GM21515 (cell line): ENCODE data around the gene H2BK1.

ENCODE experiments used
- ATAC-seq: cut with Tn5 transposase; IDR thresholded peaks from one replicate; pipeline ENCODE4 v1.9.1; 2021; ENCODE audit not compliant: unreplicated experiment

Gene H2BK1

DNA sequence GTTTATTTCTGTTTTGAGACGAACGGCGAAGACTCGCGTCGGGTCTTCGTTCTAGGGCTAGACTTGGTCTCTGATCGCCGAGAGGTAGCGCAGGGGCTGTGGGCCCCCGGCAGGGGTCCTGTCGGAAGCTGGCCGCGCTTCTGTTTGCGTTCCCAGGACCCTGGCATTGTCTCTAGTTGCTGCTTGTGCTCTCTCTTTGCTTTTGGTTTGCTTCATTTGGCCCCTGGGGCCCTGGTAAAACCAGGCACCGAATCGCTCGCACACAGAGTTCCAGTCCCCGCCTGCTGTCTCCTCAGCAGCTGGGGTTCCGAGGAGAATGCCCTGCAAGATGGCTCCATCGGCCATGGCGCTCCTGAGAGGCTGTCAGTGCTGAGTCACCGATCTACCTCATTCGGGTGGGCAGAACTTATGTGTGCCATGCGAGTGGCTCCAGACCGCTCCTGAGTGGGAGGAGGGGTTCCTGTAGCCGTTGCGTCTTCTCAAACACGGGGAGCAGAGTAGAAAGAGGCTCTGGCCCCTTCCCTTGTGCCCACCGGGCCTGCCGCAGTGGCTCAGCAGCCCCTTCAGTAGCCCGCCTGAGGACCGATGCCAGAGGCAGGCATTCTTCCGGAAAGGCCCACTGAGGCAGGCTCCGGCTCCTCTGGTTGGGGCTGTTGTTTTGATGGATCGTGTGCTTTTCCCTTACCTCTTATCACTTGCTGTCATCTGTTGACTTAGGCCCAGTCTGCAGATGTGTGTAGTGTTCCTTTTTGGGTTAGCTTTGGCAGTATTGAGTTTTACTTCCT is 22.8 kb upstream of the H2BK1 start:
- no peak for ATAC-seq

DNA sequence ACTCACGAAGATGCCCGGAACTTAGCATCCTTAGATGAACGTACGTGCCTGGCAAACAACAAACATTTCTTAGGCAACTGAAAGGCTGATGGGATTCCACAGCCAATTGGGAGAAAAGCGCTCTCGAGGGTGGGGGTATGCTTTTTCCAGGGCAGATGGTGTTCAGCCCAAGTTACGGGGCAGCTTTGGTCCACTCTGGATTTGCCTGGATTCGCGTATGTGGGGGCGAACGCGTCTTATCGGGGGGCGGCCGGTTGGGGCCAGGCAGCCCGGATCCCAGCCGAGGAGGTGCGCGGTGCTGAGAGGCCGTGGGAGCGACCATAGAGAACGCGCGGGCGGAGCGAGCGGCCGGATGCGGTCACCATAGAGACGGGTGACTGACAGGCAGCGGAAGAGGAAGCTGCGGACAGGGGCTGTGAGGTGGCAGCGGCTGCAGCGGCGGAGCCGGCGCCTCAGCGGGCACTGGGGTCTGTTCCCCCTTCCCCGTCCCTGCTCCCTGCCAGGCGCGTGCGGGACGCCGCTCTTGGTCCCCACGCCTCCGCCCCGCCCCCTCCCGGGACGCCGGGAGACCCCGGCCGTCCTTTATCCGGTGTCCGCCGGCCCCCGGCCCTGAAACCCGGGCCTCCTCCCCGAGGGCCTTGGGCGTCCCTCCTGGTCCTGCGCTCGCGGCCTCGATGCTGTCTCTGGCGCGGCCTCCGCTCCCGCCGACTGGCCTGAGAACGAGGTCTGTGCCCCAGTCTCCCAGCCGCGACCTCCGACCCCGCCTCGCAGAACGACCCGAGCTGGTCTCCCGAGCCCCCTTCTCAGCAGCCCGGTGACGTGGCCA is 22.0 kb upstream of the H2BK1 start, which contains the start of gene CHPF2:
Gene CHPF2, plus strand, starts transcription at position 393 of the 826 bp plus-strand sequence. CDS start 1,529 bp downstream, outside the sequence.
- ATAC-seq: peak; percentile 96

DNA sequence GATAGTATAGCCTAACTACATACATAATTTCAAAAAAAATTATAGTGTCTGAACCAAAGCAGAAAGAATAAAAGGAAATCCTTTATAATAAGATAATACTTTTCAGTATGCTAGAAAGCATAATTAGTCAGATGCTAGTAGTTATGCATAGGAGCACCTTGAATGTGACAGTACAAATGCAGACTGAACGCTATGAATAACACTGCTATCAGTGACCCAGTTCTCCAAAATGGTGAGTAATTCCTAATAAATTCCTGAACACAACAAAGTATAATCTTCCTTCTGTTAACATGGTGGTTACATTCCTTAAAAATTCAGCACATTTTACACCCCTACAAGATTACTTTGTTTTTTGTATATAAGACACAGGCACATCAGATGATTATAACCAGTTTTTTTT is 20.8 kb upstream of the H2BK1 start:
- ATAC-seq: no peak

DNA sequence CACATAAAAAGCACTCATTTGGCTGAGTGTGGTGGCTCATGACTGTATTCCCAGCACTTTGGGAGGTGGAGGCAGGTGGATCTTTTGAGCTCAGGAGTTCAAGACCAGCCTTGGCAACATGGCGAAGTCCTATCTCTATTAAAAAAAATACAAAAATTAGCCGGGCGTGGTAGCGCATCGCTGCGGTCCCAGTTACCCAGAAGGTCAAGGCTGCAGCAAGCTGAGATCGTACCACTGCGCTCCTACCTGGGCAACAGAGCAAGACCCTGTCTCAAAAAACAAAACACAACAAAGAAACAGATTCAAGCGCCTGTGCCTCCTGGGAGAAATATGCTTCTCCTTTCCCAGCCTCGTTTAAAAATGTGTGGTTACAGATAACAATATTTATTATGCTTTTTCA is 19.0 kb upstream of the H2BK1 start:
- ATAC-seq: no peak

DNA sequence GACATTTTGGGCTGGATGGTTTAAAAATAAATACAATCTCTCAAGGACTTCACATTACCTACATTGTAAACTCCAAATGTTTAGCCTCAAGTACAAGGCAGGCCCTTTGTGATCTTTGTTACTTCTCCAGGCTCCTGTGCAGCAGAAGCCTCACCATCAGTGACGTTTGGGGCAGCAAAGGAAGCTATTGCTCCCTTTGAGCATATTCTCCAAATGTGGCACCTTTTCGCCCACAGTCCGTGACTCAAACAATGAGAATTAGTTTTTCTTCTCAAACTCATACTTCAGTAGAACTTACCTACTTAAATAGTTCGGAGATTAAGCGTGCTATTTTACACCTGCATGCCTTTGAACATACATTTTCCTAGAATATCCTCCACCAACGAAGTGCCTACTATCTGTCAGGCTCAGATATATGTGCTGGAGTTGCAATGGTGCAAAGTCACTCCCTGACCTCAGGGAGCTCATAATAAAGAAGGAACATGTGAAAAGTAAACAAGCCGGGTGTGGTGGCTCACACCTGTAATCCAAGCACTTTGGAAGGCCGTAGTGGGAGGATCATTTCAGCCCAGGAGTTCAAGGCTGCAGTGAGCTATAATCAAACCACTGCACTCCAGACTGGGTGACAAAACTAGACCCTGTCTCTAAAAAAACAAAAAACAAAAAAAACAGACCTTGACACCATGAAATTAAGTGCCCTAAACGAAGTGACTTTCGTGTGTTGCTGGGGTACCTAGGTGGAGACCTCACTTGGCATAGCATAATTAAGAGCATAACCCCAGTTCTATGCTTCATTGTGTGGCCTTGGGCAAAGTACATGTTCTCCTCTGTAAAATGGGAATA is 18.0 kb upstream of the H2BK1 start:
- no peak for ATAC-seq

DNA sequence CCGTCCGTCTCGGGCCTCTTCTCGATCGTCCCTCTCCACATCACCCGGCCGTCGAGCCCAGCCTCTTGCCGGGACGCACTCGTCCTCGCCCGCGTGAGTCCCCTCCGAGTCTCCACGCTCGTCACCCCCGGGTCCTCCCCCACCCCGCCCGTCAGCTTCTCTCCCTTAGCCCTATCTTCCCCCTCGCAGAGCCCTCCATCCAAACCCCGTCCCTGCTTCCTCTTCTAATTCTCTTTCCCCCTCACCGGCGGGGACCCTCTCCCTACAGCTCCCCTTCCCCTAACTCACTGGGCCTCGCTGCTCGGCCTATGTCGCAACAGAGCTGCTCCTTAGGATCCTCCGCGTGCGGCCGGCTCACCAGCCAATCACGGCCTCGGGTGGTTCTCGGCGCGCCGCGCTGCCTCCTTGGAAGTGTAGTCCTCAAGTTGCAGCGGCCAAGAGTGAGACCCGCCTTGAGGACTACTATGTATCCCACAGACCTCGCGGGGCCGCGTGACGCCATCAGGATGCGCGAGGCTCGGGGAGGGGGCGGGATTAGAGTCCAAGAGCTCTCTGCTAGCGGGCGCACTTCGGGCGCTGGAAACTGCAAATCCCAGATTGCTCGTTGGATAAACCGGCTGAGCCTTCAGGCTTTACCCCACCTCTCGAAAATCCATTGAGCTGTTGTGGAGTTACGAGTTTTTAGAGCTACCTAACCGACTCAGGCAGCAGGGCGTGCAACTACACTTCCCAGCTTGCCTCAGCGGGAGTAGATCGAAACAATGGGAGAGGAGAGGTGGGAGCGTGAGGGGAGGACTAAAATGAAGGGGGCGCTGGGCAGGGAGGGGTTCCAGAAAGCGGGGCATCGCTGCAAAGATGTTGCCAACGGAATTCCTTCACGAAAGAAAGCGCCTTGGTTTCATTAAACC is 16.8 kb upstream of the H2BK1 start, which contains the start of gene ABCF2:
Gene ABCF2, minus strand, starts transcription at position 331 of the 908 bp plus-strand sequence. CDS start 747 bp downstream, outside the sequence.
- ATAC-seq: peak; percentile 99

DNA sequence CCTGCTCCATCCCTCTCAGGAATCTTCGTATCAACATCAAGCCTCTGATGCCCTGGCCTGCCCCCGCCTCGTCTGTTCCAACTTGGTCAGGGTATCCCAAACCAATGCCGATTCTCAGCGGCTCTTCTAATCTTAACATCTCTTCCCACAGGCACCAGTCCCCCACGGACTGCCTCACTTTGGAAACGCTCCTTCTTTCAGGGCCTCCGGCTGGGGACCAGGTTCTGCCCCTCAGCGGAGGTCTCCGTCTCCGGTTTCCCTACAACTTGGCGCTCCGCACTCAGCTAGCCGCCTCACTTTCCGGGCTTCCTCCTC is 16.2 kb upstream of the H2BK1 start:
- no peak for ATAC-seq

DNA sequence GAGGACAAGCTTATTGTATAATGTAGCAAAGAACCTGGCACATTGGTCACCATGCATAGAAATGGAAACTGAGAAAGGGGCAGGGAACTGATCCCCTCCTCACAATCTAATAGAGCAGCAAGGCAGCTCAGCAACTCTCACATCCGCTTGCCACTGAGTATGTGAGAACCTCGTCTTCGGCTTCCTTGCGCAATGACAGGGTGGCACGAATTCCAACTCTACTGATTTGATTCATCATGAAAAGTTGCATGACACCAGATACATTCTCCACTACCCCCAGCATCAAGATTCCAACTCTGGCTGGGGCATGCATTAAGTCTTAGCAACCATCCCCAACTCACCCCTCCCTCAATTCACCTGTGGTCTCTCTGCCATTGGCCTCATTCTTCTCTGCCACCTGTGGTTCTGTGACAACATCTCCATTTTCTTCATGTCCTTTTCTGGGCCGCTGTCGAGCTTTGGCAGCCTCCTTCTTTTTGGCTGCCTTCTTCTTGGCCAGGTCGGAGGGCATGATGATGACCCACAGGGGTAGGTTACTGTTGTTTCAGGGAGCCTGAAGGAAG is 15.7 kb upstream of the H2BK1 start:
- ATAC-seq: no peak

DNA sequence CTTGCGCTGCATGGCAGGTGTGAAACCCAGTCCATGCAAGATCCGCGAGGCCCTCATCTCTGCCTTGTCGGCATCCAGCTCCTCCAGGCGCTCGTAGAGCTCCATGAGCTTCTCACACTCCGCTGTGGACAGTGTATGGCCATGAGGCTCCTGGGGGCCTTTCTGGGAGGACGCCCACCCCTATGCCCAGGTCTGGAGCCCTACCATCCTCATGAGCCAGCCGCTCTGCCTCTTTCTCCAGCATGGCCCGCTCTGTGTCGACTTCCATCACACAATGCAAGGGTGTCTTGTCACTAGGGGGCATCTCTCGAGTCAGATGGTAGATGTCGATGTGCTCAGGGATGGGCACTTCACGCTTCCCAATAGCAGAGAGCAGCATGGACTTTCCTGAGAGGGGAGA is 13.4 kb upstream of the H2BK1 start:
- no peak for ATAC-seq

DNA sequence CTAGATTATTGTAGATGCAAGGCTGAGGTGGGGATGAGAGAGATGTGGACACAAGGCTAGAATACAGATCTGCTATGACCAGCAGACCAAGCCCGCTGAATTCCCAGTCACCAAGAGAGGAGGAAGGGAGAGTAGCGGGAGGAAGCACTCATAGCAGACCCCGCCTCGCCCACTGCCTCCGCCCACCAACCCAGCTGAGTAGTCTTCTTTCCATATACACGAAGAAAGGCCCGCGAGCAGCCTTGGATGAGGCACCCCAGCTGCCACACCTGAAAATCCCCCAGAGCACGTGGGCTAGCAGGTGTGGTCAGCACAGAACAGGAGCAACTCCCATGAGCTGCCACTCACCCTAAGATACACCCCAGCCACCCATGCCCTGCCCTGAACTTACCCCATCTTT is 7.9 kb upstream of the H2BK1 start:
- ATAC-seq: no peak

DNA sequence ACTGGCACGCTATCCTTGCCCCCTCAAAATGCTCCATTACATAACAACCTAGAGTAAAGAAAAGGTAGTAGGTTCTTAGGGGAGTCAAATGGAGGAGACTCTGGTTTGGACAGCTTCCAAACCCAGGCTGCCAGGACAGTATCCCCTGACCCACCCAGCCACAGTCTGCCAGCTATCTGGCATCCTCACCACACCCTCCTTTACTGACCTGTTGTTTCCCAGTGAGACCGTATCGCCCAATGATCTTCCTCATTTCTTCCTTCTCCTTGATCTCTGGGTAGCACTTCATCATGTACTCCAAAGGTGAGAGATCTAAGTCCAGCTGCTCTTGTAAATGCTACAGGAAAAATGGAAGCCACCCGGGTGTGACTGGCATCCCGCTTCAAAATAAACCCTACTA is 5.1 kb upstream of the H2BK1 start:
- ATAC-seq: no peak

DNA sequence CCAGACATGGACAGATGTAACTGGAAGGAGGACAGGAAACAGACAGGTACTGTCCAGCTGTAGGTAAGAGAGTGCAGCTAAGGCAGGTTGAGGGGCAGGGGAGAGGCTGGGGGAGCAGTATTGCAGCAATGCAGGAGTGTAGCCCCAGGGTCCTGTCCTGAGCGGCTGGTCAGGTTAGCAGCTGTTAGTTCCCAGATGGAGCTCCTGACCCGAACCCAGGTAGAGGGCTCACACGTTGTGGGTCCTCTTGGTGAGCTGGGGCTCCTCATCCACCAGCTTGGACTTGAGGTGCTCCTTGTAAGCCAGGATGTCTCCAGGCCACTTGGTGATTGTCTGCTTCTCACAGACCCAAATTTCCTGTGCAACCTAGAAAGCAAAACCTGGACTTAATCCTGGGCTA is 3.5 kb upstream of the H2BK1 start:
- no peak for ATAC-seq

DNA sequence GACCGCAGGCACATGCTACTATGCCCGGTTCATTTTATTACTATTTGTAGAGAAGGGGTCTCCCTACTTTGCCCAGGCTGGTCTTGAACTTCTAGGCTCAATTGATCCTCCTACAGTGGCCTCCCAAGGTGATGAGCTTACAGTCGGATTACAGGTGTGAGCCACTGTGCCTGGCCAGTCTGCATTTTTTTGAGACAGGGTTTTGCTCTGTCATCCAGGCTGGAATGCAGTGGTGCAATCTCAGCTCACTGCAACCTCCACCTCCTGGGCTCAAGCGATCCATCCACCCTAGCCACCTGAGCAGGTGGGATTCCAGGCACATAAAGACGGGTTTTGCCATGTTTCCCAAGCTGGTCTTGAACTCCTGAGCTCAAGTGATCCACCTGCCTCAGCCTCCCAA is 2.3 kb upstream of the H2BK1 start:
- ATAC-seq: no peak

DNA sequence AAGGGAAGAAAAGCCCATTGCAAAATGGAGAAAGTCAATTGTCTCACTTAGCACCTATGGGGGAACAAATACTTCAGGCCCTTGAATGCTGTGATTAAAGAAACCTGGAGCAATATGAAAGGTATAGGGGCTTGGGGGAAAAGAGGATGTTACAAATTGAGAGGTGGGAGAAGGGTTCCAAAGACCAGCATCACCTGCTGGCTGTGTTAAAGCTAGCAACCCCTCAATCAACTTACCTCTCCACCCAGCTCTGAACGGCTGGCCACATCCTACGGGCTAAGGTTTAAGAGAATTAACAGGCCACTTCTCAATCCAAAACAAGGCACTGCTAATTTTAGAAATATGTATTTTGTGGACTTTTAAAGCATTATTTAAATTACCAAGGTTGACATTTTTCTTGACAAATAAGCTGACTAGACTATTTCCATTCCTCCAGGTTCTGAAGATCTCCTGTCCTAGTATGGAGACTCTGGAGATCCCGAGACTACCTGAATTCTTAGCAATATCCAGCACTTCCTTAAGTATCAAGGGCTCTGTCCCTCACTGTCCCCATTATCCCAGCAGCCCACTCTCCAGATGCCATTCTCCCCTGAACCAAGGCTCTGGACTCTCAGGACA is 976 bp upstream of the H2BK1 start:
- no peak for ATAC-seq

DNA sequence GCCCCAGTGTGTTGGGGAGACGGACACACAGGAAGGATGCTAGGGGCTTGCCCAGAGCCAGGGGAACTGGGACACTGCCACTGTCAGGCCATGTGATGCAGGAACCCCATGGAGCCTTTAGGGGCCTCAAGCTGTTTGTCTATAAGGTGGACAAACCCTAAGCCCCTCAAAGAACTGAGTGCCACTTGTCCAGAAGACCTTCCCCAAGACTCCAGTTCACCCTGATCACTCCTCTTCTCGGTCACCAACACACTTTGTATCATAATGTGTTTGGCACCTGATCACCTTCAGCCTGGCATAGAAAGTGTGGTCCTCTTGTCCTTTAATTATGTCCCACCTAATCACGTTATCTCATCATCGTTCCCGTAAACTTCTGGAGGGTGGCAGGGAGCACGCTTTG is 700 bp downstream of the H2BK1 start:
- no peak for ATAC-seq

DNA sequence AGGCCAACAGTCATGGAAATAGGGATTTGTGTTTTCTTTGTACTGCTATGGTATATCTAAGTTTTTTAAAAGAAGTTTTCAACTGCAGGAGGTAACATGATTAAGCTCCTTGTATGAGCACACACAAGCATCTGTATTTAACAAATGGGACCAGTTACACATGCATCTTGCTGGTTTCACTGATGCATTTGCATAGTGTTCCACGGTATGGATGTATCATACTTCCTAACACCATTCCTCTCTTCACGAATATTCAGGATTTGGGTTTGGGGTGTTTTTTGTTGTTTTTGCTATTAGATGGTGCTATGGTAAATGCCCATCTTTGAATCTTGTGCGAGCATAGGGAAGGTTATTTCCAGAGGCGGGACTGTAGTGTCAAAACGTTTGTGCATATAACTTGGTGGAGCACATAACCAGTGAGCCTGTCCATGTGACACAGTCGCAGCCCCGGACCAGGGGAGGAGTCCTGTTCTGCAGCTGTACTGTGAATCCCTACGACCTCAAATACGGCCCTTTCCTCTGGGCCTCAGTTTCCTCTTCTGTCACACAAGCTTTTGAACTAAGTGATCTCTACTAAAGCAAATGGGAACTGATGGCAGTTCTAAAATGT is 1.9 kb downstream of the H2BK1 start:
- ATAC-seq: no peak

DNA sequence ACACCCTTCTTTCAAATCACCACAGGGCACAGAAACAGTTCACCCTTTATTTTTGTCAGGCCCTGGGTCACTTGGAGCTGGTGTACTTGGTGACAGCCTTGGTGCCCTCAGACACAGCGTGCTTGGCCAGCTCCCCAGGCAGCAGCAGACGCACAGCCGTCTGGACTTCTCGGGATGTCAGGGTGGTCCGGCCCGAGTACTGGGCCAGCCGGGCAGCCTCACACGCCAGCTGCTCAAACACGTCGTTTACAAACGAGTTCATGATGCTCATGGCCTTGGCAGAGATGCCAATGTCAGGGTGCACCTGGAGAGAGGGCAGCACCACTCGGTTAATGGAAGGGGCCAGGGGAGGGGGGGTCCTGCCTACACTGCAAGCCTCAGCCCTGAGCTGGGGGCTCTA is 2.5 kb downstream of the H2BK1 start:
- no peak for ATAC-seq

DNA sequence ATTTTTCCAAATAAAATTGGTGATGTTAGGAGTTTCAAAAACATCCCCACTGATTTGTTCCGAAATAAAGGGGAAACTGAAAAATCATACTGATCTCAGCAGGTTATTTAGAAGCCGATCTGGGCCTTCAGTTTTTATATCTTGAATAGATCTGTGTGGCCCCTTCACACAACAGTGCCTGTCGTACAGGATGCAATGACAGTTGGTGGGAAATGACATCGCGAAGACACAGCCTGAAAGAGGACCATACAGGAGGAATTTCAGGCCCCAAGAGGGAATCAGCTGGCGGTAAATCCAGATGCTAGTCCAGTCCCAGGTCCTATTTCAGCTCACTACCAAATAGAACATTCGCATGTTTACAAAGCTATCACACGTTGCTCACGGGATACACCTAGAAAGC is 3.0 kb downstream of the H2BK1 start:
- no peak for ATAC-seq

DNA sequence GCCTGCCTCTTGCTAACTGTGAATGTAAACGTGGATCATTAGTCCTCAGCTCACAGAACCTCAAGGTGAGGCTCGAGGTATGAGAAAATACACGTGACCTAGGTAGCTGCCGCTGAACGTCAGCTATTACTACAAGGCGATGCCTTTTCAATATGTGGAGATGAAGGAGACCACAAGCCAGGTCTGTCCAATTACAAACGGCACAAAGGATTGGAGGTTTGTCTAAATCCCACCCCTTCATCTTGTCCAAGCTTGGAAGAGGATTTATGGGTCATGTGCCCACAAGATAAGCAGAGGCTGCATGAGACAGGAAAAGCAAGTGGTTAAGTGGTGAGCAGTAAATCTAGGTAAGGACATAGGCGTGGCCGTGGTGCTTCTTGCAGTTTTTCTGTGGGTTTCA is 3.4 kb downstream of the H2BK1 start:
- ATAC-seq: no peak
